Tibial nerve (tissue), 3 donors: ENCODE results near the gene ZMYND8.

ENCODE experiments used
- CTCF ChIP-seq, 5 experiments: fragments of 200-600 bp in 3 of 5; fragments of 450-650 bp in 2 of 5; sonication (generic) in 3 of 5; IDR thresholded peaks; one replicate each; pipeline ENCODE4 v1.5.1; 2016 to 2019; ENCODE audit warnings: antibody characterized with exemption in 5 of 5, mild to moderate bottlenecking in 3 of 5, moderate library complexity in 2 of 5
- POLR2A ChIP-seq, 2 donors: fragments of 450-650 bp; IDR thresholded peaks; one replicate each; pipeline ENCODE4 v1.6.1; 2017; ENCODE audit warnings: antibody characterized with exemption in 2 of 2, mild to moderate bottlenecking in 2 of 2, moderate library complexity in 2 of 2

- TF ChIP-seq POLR2A (IDR thresholded peaks at IDR 0.05): no peak
- TF ChIP-seq CTCF (IDR thresholded peaks at IDR 0.05): peak in 1 of 5 experiments; percentile 7
These were observed 22.4 kb downstream of the ZMYND8 start for GRCh38 chr20:47334022-47334551.
